Stimulated activated CD8-positive, alpha-beta memory T cell treated with anti-CD3 and anti-CD28 coated beads, Interleukin-7, amount 100 ng/mL, for 48 hours (primary cell): ENCODE data around the gene MPC1.

Experiments
- DNase-seq, 2 donors: peaks; one replicate each; pipeline ENCODE4 v3.0.0-alpha.2; 2020; ENCODE audit warnings: low read depth in 1 of 2; ENCODE audit errors: extremely low read depth in 1 of 2

MPC1 gene

DNA sequence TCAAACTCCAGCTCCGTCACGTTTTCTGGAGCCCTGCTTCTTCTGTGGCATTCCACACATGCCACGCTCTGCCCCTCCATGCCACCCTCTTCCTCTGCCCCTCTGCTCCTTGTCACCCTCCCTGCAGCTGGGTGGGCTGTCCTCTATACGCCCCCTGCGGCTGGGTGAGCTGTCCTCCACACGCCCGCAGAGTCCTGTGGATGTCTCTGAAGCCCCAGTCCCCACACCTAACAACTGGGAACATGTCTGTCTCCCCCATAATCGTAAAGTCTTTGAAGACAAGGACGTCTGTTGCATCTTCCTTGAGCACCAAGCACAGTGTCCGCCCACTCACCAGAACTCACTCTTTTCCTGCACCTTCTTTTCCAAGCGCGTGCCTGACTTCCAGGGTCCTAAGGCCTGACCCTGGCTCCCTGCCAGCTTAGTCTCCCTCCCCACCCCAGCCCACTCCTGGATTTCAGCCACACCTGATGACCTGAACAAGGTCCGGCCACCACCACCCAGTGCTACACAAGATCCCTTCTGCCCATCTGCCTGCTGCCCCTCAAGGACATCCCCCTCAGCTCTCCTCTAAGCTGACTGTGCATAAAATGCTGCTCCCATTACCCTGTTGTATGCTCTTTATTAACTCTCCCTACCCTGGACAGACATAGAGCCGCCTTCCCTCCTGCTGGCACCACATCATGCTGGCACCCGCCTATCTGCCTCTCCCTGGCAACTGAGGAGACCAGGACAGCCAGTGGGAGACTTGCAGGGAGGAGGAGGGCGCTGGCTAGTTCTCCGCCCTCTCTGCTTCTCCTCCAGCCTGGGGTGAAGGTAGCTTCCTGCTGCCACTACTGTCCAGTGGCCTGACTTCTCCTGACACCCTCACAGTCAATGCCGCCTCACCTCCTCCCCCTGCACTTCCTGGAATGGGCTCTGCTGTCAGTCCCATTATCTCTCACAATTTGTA, 63.8 kb downstream of the MPC1 start:
- no peak for DNase-seq

GRCh38 chr6:166318227-166318626, 64.5 kb downstream of the MPC1 start:
- no peak for DNase-seq

GRCh38 chr6:166317261-166318212, 65.2 kb downstream of the MPC1 start:
- no peak for DNase-seq

DNA sequence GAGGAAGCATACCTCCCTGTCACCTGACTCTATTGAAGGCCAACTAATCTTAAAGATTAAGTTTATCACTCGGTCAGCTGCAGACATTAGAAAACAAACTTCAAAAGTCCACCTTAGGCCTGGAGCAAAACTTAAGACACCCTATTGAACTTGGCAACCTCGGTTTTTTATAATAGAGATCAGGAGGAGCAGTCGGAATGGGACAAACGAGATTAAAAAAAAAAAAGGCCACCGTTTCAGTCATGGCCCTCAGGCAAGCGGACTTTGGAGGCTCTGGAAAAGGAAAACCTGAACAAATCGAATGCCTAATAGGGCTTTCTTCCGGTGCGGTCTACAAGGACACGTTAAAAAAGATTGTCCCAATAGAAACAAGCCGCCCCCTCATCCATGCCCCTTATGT, 67.3 kb downstream of the MPC1 start:
- no peak for DNase-seq
